SU-DHL-6 (cell line): ENCODE results near the gene AKAP6.
"Not testable (repeated sequence)": the region's sequence is repeated elsewhere in the genome, so short reads cannot be mapped to it uniquely, and the experiment has no call there.

Source experiments
- H2AFZ ChIP-seq: fragments of 200-600 bp; sonication (generic); 2 replicates; pipeline ENCODE4 v1.6.1; 2014; ENCODE audit warnings: low read depth, mild to moderate bottlenecking, moderate library complexity, mixed read lengths, antibody characterized with exemption, low read length; ENCODE audit not compliant: severe bottlenecking
- H3F3A ChIP-seq: fragments of 200-600 bp; shearing (Covaris generic); 2 replicates; pipeline ENCODE4 v1.6.0; 2016; ENCODE audit warnings: antibody characterized with exemption, mild to moderate bottlenecking; ENCODE audit not compliant: insufficient read depth
- H3K27ac ChIP-seq: fragments of 200-600 bp; sonication (generic); 2 replicates; pipeline ENCODE4 v1.5.1; 2016; ENCODE audit warnings: low read depth, mild to moderate bottlenecking, low read length, moderate library complexity, mixed read lengths
- H3K27me3 ChIP-seq: fragments of 200-600 bp; sonication (generic), shearing (Covaris generic); 2 replicates; pipeline ENCODE4 v1.6.0; 2014; ENCODE audit warnings: mild to moderate bottlenecking, low read length
- H3K36me3 ChIP-seq: fragments of 200-600 bp; sonication (generic); 2 replicates; pipeline ENCODE4 v1.6.1; 2014; ENCODE audit warnings: mild to moderate bottlenecking, low read length, mixed read lengths
- H3K4me2 ChIP-seq: fragments of 300-600, 200-600 bp; shearing (Covaris generic), sonication (generic); 2 replicates; pipeline ENCODE4 v1.6.0; 2014; ENCODE audit warnings: low read length, low read depth, mild to moderate bottlenecking; ENCODE audit not compliant: poor library complexity, severe bottlenecking
- H3K4me3 ChIP-seq: fragments of 200-600 bp; sonication (generic); 2 replicates; pipeline ENCODE4 v1.5.1; 2014; ENCODE audit warnings: antibody characterized with exemption, low read length, mild to moderate bottlenecking, mixed read lengths; ENCODE audit not compliant: insufficient read depth, poor library complexity, severe bottlenecking
- H3K79me2 ChIP-seq: fragments of 200-600 bp; sonication (generic); 2 replicates; pipeline ENCODE4 v1.6.1; 2014; ENCODE audit warnings: mild to moderate bottlenecking, low read length, moderate library complexity; ENCODE audit not compliant: insufficient read depth
- H3K9ac ChIP-seq: fragments of 200-600 bp; sonication (generic); 2 replicates; pipeline ENCODE4 v1.7.0; 2014; ENCODE audit warnings: mild to moderate bottlenecking, low read length
- H3K9me2 ChIP-seq: fragments of 200-600 bp; sonication (generic); replicated peaks from 2 replicates; pipeline ENCODE4 v1.6.1; 2014; ENCODE audit warnings: low read length; ENCODE audit not compliant: insufficient read depth
- H3K9me3 ChIP-seq: fragments of 200-600 bp; sonication (generic); 2 replicates; pipeline ENCODE4 v1.6.1; 2014; ENCODE audit warnings: low read length, mixed read lengths; ENCODE audit not compliant: insufficient read depth
- H4K20me1 ChIP-seq: fragments of 200-600 bp; sonication (generic); 2 replicates; pipeline ENCODE4 v1.6.1; 2014; ENCODE audit warnings: low read depth, mild to moderate bottlenecking, antibody characterized with exemption, low read length, moderate library complexity, mixed read lengths
- EZH2phosphoT487 ChIP-seq: fragments of 200-600 bp; sonication (generic), shearing (Covaris generic); conservative IDR thresholded peaks from 2 replicates; pipeline ENCODE4 v1.6.1; 2018; ENCODE audit warnings: mild to moderate bottlenecking, antibody characterized with exemption, low read length, moderate library complexity, mixed read lengths
- TF ChIP-seq, protein P1 (sequence below): fragments of 200-600 bp; sonication (generic); IDR thresholded peaks from one replicate; pipeline ENCODE4 v1.5.1; 2017; ENCODE audit warnings: antibody characterized with exemption, mild to moderate bottlenecking, low read length, moderate library complexity; ENCODE audit not compliant: insufficient read depth, poor library complexity, severe bottlenecking

The AKAP6 gene

DNA sequence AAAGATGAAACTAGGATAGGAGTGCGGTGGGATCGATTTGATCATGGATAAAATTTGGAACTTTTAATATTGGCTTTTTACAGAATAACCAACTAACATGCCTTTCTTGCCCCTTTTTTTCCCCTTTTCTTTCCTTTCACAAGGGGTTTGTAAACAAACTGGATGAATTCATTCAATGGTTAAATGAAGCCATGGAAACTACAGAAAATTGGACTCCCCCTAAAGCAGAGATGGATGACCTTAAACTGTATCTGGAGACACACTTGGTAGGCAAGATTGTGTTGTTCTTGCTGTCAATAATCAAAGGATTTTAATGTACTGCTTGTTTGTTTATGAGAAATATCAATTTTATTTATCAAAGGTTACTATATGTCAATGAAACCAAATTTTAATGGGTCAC, 247.9 kb downstream of the AKAP6 start:
- H3K27me3 ChIP-seq = no peaks in the 10 kb centered on the region
- H3K9ac ChIP-seq = no peak overlapping the region
- no peaks in the 10 kb centered on the region for H4K20me1 ChIP-seq
- no peak overlapping the region for H3K4me3 ChIP-seq
- no peaks in the 10 kb centered on the region for H3K36me3 ChIP-seq
- H3F3A ChIP-seq = no peaks in the 10 kb centered on the region
- H3K27ac ChIP-seq = no peak overlapping the region
- no peak overlapping the region for H3K4me2 ChIP-seq
- no peaks in the 10 kb centered on the region for H3K9me2 ChIP-seq
- no peaks in the 10 kb centered on the region for H3K79me2 ChIP-seq
- TF ChIP-seq, protein P1, sequence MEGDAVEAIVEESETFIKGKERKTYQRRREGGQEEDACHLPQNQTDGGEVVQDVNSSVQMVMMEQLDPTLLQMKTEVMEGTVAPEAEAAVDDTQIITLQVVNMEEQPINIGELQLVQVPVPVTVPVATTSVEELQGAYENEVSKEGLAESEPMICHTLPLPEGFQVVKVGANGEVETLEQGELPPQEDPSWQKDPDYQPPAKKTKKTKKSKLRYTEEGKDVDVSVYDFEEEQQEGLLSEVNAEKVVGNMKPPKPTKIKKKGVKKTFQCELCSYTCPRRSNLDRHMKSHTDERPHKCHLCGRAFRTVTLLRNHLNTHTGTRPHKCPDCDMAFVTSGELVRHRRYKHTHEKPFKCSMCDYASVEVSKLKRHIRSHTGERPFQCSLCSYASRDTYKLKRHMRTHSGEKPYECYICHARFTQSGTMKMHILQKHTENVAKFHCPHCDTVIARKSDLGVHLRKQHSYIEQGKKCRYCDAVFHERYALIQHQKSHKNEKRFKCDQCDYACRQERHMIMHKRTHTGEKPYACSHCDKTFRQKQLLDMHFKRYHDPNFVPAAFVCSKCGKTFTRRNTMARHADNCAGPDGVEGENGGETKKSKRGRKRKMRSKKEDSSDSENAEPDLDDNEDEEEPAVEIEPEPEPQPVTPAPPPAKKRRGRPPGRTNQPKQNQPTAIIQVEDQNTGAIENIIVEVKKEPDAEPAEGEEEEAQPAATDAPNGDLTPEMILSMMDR = no peak
- TF ChIP-seq EZH2phosphoT487 = no peak
- no peak overlapping the region for H2AFZ ChIP-seq
- no peaks in the 10 kb centered on the region for H3K9me3 ChIP-seq

DNA sequence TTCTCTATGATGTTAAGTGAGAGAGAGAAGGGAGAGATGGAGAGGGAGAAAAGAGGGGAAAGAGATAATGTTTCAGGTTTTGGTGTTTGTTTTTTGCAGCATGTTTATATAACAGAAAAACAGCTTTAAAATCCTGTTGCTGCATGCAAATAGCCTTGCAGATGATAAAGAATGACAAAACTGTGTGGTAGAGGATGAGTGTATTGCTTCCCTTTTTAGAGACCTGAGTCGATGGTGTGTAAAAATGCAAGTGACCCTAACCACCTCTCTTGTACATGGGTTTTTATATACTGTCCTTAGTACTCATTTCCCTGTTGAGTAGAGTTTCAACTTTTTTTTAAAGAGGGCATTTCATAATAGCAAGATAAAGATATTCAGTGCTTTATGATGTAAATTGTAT, 249.1 kb downstream of the AKAP6 start:
- Histone ChIP-seq H3K27ac (no peak overlapping the region), H2AFZ (no peak overlapping the region), H3K9me2 (no peaks in the 10 kb centered on the region), H3K4me2 (no peak overlapping the region), H3F3A (no peaks in the 10 kb centered on the region), H4K20me1 (no peaks in the 10 kb centered on the region), H3K36me3 (no peaks in the 10 kb centered on the region), H3K4me3 (no peak overlapping the region), H3K9me3 (no peaks in the 10 kb centered on the region), H3K9ac (no peak overlapping the region), H3K27me3 (no peaks in the 10 kb centered on the region), H3K79me2 (no peaks in the 10 kb centered on the region)
- no peak for TF ChIP-seq EZH2phosphoT487
- TF ChIP-seq, protein P1 = no peak

DNA sequence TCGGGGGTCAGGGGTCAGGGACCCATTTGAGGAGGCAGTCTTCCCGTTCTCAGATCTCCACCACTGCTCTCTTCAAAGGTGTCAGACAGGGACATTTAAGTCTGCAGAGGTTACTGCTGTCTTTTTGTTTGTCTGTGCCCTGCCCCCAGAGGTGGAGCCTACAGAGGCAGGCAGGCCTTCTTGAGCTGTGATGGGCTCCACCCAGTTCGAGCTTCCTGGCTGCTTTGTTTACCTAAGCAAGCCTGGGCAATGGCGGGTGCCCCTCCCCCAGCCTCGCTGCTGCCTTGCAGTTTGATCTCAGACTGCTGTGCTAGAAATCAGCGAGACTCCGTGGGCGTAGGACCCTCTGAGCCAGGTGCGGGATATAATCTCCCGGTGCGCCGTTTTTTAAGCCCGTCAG, 254.3 kb downstream of the AKAP6 start:
- H3K79me2 ChIP-seq, H3K4me3 ChIP-seq, H3K27ac ChIP-seq, H3F3A ChIP-seq, H3K36me3 ChIP-seq, H2AFZ ChIP-seq, H3K27me3 ChIP-seq, H4K20me1 ChIP-seq, H3K9me3 ChIP-seq, H3K9me2 ChIP-seq, H3K4me2 ChIP-seq, H3K9ac ChIP-seq: not testable (repeated sequence)

DNA sequence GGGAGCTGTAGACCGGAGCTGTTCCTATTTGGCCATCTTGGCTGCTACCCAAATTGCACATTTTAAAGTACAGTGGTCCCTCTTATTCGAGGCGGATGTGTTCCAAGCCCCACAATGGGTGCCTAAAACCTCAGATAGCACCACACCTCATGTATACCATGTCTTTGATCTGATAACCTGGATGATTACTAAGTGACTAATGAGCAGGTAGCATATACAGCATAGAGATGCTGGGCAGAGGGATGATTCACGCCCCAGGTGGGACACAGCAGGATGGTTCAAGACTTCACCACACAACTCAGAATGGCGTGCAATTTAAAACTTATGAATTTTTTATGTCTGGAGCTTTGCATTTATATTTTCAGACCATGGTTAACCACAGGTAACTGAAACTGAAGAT, 255.0 kb downstream of the AKAP6 start:
- no peak for TF ChIP-seq EZH2phosphoT487
- TF ChIP-seq, protein P1 = no peak
- Histone ChIP-seq H4K20me1 (no peaks in the 10 kb centered on the region), H3F3A (no peaks in the 10 kb centered on the region), H2AFZ (no peak overlapping the region), H3K9me3 (no peaks in the 10 kb centered on the region), H3K36me3 (no peaks in the 10 kb centered on the region), H3K4me3 (no peak overlapping the region), H3K79me2 (no peaks in the 10 kb centered on the region), H3K27me3 (no peaks in the 10 kb centered on the region), H3K9me2 (no peaks in the 10 kb centered on the region), H3K27ac (no peak overlapping the region), H3K9ac (no peak overlapping the region), H3K4me2 (no peak overlapping the region)
